ENCODE measurements around the gene TTYH1.

GRCh38 chr19:54392105-54392504, 23.2 kb upstream of the TTYH1 start:
- TF ChIP-seq ZC3H10 (CRISPR knock-in tag; IDR thresholded peaks at IDR 0.05) (no peak), PATZ1 (CRISPR knock-in tag; IDR thresholded peaks at IDR 0.05; ENCODE audit: borderline replicate concordance) (no peak), ESRRG (CRISPR knock-in tag; IDR thresholded peaks at IDR 0.05) (no peak), ZFP30 (CRISPR knock-in tag; IDR thresholded peaks at IDR 0.05) (no peak), RARB (CRISPR knock-in tag; IDR thresholded peaks at IDR 0.05) (no peak), ISL1 (CRISPR knock-in tag; IDR thresholded peaks at IDR 0.05) (no peak), CSDC2 (CRISPR knock-in tag; IDR thresholded peaks at IDR 0.05) (no peak), OSR1 (CRISPR knock-in tag; IDR thresholded peaks at IDR 0.05) (no peak), CREB5 (CRISPR knock-in tag; IDR thresholded peaks at IDR 0.05; ENCODE audit: low read depth) (no peak), SNAI2 (CRISPR knock-in tag; IDR thresholded peaks at IDR 0.05) (no peak)
